HG03457 (cell line): ENCODE data around the gene PLXNB2.
A peak's percentile ranks its signal among the peaks of the same experiment; 100 is the strongest.

Experiments
- ATAC-seq: cut with Tn5 transposase; IDR thresholded peaks from one replicate; pipeline ENCODE4 v1.9.1; 2021; ENCODE audit warnings: moderate number of reproducible peaks; ENCODE audit not compliant: unreplicated experiment

PLXNB2 gene

DNA sequence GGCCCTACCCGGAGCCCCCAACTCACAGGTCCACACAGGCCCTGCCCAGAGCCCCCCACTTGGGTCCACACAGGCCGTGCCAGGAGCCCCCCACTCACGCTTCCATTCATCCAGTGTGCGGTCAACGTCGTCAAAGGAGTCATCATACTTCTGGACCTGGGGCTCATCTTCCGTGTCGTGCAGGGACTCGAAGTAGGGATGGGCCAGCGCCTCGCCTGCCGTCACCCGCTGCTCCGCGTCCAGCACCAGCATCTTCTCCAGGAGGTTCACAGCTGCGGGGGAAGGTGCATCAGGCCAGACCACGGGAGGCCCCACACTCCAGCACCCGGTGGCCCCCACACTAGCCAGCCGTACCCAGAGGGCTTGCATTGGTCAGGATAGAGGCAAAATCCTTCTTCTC, 52.3 kb downstream of the PLXNB2 start:
- no peak for ATAC-seq

DNA sequence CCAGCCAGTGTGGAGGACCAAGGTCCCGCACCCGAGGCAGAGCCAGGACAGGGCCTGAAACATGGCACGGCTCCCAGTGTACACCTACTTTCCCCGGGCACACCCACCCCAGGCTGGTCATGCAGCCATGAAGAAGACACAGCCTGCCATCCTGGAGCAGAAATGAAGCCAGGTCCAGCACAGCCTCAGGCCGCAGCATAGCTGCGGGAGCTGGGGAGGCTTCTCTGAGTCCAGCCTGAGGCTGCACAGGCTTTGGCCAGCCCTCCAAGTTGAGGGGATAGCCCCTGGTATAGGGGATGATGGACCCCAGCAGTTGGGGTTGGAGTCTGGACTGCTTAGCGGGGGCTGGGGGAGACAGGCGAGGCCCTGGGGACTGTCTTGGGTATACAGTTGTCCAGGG, 53.5 kb downstream of the PLXNB2 start:
- ATAC-seq = no peak

DNA sequence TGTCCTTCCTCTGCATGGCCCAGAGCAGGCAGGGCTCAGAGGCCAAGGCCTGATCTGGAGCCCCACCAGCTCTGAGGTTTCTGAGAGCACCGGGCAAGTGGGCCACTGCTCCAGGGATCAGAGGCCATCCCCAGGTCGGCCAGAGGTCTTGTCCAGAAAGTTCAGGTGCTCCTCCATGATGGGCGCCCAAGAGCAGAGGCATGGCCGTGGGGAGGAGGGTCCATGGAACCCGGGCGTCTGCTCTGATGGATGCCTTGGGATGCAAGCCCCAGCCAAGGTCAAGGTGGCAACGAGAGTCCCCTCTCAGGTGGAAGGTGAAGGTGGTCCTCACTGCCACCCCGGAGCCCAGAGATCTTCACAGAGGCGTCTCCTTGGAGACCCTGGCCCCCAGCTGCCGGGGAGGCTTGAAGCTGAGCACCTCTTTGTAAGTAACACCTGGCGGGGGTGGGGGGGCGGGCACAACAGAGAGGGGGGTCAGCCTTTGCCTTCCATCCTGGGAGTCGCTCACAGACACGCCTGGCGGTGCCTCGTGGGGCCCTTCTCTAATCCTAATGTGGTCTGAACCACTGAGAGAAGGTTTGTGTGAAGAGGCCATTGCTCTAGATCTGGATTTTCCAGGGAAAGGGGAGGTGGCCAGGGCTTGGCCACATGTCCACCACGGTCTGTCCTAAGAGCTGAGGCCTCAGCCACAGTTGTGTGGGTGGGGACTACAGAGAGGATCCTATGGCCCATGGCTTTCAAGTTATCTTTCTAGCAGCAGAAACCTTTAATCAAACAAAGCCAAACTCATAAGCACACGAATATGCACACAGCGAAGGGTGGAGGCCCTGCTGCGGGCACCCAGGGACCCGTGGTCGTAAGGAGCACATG, 54.2 kb downstream of the PLXNB2 start:
- no peak for ATAC-seq

DNA sequence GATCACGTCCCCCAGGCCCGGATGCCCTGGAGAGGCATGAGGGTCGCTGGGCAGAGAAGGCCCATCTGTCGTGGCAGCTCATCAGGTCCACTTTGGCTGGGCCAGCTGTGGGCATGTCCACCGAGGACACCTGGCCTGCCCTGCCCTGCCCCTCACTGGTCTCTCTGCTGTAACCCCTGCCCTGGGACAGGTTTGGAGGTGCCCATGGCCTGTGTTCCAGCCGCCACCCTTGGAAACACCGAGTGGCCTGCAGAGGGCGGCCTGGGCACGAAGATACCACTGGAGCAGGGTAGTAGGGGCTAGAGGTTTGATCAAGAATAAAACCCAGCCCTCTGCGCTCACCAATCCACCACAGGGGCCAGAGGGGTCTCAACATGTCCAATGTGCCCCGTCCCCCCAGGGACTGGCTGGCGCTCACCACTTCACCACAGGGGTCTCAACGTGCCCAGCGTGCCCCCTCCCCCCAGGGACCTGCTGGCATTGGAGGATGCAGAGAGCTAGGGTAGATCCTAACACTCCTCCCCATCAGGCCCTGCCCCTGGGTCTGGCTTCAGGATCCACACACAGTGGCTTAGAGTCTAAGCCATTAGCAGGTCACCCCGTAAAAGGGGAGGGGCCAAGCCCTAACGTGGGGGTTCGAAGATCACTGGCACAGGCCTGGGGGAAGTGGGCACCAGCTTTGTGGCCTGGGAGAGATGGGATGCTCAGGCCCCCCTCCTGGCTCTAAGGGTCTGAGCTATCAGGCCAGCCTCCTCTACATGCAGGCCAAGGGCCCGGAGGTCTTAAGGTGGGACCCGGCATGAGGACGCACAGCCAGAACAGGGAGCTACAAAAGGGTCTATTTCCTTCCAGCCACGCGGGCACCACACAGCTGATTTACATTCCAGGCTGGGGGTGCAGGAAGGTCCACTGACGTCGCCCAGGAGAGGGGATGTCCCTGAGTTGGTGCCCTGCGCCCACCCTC, 55.1 kb downstream of the PLXNB2 start:
- no peak for ATAC-seq

DNA sequence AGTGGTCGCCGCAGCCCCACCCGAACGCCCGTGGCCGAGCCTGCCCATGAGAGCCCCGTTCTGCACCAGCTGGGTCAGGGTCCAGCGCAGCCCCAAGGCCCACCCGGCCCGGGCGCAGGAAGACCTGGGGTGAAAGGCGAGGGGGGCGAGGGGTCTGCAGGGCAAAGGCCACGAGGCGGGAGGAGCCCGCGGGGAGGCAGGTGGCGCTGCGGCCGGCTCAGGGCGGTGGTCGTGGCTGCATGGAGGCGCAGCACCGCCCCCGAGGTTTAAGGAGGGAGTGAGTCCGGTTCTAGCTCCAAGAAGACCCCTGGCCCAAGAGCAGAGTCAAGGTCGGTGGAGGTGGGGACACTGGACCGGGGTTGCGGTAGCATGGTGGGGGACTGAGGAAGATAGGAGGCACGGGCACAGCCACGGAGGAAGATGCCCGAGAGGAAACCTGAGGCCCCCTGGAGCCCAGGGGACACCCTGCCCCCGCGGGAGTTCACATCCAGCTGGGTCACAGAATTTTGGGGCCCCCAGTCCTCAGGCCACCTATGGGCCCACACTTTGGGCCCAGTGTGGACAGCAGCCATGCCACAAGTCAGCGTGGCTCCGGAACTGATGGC, 55.9 kb downstream of the PLXNB2 start:
- no peak for ATAC-seq

DNA sequence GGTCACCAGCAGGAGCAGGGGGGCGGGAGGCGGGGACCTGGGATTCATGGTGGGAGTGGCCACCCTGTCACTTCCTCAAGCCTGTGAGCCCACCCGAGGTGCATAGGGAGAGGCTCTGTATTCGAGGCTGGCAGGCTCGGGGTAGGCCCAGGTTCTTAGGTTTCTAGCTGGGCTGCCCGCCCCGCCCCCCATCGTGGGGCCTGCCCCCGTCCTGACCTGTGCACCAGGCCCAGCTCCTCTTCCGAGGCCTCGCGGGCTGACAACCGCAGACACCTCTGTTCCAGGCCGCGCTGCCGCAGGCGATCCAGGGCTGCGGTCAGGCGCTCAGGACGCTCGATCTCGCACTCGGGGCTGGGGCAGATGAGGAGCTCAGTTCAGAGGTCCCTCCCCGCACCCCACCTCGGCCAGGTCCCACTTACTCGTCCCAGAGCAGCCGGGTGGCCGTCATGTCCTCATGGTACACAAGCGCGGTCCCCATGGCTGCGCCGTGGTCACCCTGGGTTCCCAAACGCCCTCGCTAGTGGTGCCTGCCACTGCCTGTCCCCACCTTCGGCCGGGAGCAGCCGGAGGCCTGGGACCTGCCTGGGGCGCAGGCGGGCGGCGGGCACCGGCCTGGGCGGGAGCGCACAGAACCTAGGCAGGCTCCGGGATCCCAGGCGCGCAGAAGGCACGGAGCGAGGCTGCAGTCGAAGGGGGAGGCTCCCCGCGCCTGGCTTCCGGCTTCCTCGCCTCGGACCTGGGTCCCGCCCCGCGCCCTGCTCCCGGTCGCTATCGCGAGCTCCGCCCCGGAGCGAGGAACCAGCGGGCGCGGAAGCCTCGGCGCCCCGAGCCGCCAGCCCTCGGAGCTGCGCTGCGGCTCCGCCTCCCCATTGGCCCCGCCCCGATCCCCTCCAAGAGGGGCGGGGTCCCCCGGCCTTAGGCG, 56.6 kb downstream of the PLXNB2 start, which contains the start of gene HDAC10:
Gene HDAC10, minus strand, starts transcription at position 711 of the 922 bp plus-strand sequence. Its CDS starts 233 bp downstream, at position 478.
- no peak for ATAC-seq

DNA sequence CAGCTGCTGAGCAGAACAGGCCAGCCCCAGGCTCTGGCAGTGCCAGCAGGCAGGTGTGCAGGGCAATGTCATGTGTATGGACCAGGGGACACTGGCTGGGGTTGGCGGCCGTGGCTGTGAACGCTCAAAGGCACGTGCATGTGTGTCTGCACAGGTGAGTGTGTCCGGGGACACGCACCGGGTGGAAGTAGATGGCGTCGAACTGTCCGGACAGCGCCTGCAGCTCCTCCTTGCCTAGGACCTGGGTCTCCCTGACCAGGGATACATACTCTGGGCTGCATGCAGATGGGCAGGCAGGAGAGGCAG, 57.2 kb downstream of the PLXNB2 start:
- ATAC-seq = no peak

DNA sequence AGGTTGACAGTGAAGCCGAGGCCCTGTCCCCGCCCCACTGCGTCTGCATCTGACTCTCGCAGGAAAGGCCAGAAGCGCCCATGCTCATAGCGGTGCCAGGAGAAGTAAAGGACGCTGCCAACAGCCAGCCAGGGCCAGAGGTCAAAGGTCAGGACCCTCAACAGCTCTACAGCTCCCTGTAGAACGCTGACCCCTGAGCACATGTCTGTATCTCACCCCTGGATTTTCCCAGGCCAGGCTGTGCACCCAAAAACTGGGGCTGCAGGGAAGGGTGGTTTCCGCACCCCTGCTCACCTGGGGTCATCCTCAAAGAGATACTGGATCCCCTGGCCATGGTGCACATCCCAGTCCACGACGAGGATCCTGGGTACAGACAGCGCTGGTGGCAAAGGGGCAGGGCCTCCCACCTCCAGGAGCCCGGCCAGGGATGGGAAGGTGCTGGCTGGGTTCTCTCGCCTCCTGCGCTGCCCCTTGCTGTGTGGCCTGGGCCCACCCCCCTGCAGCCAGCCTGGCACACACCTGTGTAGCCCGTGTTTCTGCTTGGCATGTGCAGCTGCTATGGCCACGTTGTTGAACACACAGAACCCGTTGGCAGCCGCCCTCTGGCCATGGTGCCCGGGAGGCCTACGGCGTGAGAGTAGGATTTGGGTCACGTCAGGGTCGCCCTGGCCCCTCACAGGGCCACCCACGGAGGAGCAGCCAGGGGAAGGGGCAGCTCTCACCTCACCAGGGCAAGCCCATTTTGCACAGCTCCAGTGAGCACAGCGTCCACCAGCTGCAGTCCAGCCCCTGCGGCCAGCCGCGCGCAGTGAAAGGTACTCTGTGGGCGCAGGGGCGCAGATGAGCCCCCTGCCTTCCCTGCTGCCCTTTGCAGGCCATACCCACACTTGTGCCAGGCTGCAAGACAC, 57.9 kb downstream of the PLXNB2 start:
- no peak for ATAC-seq

DNA sequence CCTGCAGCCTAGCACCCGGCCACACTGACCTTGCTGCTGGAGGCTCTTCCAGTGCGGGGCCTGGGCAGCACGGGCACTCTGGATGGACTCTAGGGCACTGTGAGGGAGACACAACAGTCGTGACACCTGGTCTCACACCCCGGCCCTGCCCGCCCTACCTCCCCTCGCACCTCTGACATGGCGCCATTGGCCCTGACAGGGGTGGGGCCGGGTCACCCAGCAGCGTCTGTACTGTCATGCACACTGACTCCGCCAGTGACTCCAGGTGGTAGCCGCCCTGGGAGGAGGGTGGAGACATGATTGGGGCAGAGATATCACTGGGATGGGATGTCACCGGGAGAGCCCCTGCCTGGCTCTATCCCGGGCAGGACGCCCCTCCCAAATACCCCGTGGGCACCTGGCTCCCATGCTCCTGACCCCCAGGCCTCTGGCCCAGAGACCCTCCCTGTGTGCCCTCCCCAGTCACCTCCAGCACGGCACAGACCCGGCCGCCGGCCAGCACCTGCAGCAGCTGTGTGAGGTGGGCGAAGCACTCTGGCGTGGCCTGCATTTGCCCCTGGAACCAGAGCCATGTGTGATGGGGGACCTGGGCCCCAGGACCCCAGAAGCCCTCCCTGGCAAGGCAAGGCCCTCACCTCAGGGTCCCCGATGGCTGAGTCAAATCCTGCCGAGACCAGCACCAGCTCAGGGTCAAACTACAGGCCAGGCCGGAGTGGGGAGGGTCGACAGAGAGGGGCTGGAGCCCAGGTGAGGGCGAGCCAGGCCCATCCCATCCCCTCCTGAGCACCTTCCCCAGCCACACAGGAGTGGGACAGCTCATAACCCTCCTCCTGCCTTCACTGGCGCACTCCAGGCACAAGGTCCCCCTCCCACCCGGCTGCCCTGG, 59.0 kb downstream of the PLXNB2 start:
- no peak for ATAC-seq

DNA sequence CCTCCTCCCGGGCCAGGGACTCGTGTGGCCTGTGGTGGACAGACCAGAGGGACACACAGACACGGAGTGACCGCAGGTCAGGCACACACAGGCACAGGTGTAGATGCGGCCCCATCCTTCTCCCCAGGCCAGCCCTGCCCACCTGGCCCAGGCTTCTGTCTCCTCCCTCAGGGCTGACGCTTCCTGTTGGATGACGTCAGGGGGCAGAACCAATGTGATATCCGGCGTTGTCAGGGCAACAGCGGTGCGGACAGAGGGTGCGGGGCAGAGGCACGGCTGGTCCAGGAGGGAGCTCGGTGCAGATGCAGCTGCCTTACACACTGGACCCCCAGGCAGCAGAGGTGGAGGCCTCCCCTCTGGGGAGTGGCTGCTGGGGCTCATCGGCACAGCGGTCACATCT, 59.7 kb downstream of the PLXNB2 start:
- no peak for ATAC-seq

DNA sequence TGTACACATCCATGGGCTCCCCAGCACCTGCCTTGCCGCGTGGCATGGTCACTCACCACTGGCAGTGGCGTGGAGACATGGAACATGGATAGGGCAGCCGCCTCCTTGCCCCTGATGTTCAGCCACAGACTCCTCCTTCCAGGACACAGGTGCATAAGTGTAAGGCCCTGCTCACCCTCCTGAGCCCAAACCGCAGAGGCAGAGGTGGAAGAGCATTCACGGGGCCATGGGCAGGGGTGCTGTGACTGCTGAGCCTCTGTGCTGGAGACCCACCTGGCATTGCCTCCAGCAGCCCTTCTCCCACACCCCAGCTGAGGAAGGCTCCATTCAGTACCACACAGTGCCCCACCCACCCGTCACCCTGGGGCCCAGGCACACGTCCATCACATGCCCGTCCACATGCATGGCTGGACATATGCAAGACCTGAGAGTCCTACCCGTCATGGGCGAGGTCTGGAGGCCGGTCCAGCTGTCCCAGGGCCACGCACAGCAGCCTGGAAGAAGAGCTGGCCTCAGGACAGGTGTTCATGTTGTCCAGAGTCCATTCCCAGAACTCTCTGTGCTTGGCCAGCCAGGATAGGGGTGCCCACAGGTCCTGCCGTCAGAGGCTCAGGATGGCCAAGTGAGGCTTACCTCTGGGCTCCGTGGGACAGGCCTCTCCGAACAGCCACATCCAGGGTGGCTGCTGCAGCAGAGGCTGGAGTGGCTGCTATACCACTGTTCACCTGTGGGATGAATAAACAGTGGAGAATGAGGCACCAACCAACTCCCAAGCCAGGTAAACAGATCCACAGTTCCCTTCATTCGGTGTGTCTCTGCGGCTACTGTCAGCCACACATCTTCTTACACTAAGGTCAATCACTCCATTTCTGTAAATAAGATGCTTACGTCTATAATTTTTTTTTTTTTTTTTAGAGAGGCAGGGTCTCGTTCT, 60.9 kb downstream of the PLXNB2 start:
- ATAC-seq = no peak

DNA sequence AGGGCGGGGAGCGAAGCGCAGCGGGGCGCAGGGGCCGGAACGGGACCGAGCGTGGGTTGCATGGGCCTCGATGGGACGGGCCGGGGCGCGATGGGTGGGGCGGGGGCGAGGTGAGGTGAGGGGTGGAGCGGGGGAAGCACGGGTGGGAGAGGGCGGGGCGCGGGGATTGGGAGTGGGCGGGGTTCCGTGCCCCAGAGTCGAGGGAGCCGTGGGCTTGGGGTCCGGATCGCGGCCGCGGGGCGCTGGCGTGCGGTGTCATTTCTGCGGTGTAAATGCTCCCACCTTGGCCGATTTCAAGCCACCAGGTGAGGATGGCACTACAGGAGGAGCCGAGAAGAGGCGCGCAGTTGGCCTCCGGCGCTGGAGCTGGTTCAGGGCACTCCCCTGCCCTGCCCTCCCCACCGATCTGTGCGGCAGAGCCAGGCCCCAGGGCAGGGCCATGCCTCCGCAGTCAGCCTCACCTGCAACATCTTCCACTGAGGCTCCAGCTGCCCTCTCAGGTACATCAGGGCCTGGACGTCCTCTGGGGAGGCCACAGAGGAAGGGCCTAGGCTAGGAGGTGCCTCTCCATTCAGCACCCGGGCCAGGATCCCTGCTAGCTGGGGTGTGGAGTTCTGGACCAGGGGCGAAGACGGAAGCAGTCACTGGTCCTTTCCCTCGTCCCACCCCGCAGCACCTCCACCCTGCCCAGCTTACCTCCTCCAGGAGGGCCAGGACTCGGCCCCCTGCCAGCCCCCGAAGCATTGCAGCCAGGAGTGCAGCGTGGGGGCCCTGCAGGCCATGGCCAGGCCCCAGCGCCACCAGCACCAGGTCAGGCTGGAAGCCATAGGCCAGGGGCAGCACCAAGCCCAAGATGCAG, 62.0 kb downstream of the PLXNB2 start:
- no peak for ATAC-seq

DNA sequence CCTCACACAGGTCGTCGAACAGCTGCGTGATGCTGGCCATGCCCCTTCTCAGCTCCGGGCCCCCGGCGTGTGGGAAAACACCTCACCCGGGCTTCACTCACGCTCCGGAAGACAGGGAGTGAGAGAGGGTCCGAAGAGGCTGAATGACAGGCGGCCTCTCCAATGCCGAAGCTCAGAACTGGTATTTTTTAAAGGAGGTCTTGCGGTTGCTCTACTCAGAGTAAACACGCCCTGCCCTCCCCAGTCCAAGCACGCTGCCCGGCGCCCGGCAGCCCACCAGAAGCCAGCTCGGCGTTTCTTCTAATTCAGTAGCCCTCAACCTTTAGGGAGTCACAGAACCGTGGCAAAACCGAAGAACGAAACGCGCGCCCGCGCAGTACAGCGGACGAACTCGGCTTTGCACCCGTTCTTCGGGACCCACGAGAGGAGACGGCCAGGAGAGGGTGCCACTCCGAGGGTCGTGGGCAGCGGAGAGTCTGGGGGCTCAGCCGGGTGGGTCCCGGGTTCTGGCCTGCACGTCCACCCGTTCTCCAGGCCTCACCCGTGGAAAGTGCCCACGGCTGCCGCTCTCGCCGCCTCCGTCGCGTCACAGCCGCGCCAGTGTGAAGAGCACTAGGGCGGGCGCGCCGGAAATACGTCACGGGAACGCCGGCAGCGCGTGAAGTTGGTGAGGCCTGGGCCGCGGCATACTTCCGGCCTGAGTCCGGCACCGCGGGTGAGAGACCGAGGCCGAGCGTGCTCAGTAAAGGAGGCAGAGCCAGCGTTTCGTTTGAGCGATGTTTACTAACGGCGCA, 62.8 kb downstream of the PLXNB2 start, which contains the start of gene TUBGCP6:
Gene TUBGCP6, minus strand, starts transcription at position 604 of the 794 bp plus-strand sequence. Its CDS starts 564 bp downstream, at position 40.
- ATAC-seq = peak; percentile 63

DNA sequence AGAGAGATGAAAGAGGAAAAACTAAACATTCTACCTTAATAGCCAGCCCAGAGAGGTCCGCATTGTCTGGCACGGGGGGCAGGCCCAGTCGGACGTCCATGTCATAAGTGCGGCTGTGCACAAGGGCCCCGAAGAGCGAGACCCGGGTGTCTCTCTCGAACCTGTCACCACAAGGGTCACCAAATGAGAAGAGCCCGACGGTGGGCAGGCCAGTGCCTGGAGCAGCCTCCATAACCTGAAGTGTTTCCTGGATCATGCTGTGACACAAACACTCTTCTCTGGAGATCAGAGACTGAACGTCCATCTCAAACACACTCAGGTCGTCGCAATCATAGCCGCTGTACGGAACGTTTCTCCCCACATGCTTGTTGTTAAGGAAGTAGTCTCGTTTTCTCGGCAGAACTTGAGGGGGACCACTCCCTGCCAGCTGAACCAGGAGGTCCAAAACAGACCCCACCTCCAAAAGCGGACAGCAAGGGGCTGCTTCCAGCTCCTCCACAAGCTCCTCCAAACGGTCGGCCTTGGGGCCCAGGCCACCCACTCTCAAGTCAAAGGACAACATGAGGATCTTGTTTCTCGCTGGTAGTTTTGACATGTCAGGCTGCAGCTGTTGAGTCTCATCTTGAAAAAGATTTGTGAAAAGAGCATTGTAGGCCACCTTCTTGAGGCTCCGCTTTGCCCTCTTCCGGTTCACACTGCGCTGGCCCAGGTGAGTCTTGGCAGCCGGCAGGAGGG, 63.6 kb downstream of the PLXNB2 start:
- ATAC-seq = no peak
